GM12878 (cell line): ENCODE measurements around the gene PRKG1.

Experiments
- CTCF ChIP-seq, 3 experiments: IDR thresholded peaks in 2 of 3; conservative IDR thresholded peaks in 1 of 3; 2 replicates each; pipeline ENCODE4 v1.5.1; 2011; ENCODE audit warnings: low read depth in 3 of 3, low read length in 3 of 3, mild to moderate bottlenecking in 3 of 3, control low read depth in 2 of 3, moderate library complexity in 2 of 3, inconsistent platforms in 1 of 3, mixed read lengths in 1 of 3; ENCODE audit not compliant: control insufficient read depth in 2 of 3, insufficient read depth in 1 of 3; ENCODE audit errors: extremely low read depth in 1 of 3
- EZH2 ChIP-seq: IDR thresholded peaks from 2 replicates; pipeline ENCODE4 v1.6.1; 2012; ENCODE audit warnings: low read depth, mild to moderate bottlenecking, control low read depth, inconsistent platforms, low read length, borderline replicate concordance; ENCODE audit not compliant: control insufficient read depth
- FOXM1 ChIP-seq: IDR thresholded peaks from 2 replicates; pipeline ENCODE4 v1.6.1; 2012; ENCODE audit warnings: low read depth, mild to moderate bottlenecking, inconsistent platforms, low read length, moderate library complexity
- MYC ChIP-seq: IDR thresholded peaks from 2 replicates; pipeline ENCODE4 v1.6.1; 2011; ENCODE audit warnings: mild to moderate bottlenecking, low read length, moderate library complexity, inconsistent platforms; ENCODE audit not compliant: insufficient read depth, insufficient replicate concordance, insufficient read length, severe bottlenecking
- NR2C2 ChIP-seq: IDR thresholded peaks from 2 replicates; pipeline ENCODE4 v1.6.1; 2011; ENCODE audit warnings: borderline replicate concordance, low read depth; ENCODE audit not compliant: control insufficient read depth, insufficient read length
- POLR2A ChIP-seq: IDR thresholded peaks from 2 replicates; pipeline ENCODE4 v1.6.1; 2011; ENCODE audit warnings: low read depth, mild to moderate bottlenecking, low read length
- TCF7 ChIP-seq: IDR thresholded peaks from 2 replicates; pipeline ENCODE4 v1.6.1; 2014; ENCODE audit warnings: antibody characterized with exemption, borderline replicate concordance
- YY1 ChIP-seq: IDR thresholded peaks from 2 replicates; pipeline ENCODE4 v1.6.1; 2011; ENCODE audit warnings: low read depth, mild to moderate bottlenecking, low read length
- ZNF687 ChIP-seq: fragments of 450-650 bp; IDR thresholded peaks from 2 replicates; pipeline ENCODE4 v1.6.1; 2017; ENCODE audit warnings: mild to moderate bottlenecking, moderate library complexity

DNA sequence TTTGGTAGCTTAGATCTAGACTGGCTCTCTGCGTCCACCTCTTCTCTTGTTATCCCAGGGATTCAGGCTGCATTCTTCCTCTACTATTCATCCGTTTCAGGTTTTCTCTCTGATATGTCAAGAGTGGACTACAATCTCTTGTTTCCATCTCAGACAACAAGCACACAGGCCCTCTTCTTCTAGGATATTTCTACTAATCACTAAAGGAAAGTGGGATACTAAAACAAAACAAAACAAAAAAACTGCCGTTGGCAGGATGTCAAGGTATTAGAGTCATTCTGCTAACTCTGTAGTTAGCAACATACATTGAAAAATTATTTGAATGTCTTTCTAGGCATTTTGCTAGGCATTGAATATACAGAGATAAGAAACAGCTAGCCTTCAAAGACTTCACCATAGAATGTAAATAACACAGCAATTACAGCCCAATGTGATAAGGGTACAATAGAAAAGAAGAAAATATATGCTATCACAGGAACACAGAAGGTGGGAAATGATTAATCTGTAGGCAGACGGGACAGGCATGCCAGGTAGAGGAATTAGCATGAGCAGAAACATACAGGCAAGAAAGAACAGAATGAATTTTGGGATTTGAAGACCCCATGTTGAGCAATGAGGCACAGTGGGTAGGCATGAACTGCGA, 414.6 kb downstream of the PRKG1 start:
- no peak for TF ChIP-seq TCF7
- no peak for TF ChIP-seq ZNF687
- no peak for TF ChIP-seq YY1
- TF ChIP-seq CTCF (IDR thresholded peaks at IDR 0.05 in 2 of 3, conservative IDR thresholded peaks at IDR 0.05 in 1 of 3; ENCODE audit: control insufficient read depth in 2 of 3, extremely low read depth in 1 of 3, insufficient read depth in 1 of 3, low read depth in 3 of 3, low read length in 3 of 3), result no peak
- no peak for TF ChIP-seq EZH2
- TF ChIP-seq NR2C2, result no peak
- no peak for TF ChIP-seq FOXM1
- TF ChIP-seq MYC, result no peak
- no peak for TF ChIP-seq POLR2A
